Uterus (tissue), 2 donors: ENCODE measurements around the gene ORAI2.

Experiments used
- POLR2A ChIP-seq, 2 donors: fragments of 450-650 bp; IDR thresholded peaks; one replicate each; pipeline ENCODE4 v1.6.1; 2016; ENCODE audit warnings: antibody characterized with exemption in 2 of 2, mild to moderate bottlenecking in 1 of 2, moderate library complexity in 1 of 2
- TF ChIP-seq, protein P1 (sequence below), 4 experiments: fragments of 200-600 bp in 2 of 4; fragments of 450-650 bp in 2 of 4; sonication (generic) in 2 of 4; IDR thresholded peaks; one replicate each; pipeline ENCODE4 v1.5.1; 2016 to 2019; ENCODE audit warnings: antibody characterized with exemption in 4 of 4, mild to moderate bottlenecking in 2 of 4, moderate library complexity in 1 of 4

DNA sequence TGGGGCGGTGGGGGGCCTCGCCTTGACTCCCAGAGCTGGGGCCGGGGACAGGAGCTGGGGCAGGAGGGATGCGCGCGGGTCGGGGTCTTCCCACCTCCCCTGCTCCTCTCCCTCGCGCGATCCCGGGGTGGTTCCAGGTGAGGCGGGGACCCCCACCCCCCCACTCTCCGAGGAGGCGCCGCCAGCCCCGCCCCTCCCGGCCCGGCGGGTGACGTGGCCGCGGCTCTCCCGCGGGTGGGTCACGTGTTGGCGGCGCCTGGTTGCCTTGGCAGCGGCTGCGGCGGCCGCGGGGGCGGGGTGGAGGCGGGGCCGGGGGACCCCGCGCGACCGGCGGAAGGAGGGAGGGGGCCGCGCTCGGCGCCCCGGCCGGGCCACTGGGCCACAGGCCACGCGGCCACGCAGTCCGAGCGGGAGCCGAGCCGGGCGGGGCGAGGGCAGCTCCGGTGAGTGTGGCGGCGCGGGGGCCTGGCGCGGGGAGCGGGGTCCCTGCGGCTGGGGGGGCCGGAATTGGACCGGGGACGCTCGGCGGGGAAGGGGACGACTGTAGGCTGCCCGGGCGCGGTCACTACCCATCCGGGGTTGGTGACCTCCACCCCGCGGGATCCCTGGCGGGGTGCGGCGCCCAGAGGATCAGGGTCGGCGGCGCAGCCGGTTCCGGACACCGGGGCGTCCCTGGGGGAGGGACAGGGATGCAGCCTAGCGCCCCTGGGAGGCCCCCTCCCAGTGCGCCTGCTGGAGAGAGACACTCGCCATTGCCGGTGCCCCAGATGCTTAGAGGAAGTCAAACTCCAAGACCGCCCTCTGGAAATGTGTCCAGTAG, at the start of gene ORAI2:
- peak in 1 of 2 donors; percentile 43 for TF ChIP-seq POLR2A (IDR thresholded peaks at IDR 0.05)
- TF ChIP-seq, protein P1, sequence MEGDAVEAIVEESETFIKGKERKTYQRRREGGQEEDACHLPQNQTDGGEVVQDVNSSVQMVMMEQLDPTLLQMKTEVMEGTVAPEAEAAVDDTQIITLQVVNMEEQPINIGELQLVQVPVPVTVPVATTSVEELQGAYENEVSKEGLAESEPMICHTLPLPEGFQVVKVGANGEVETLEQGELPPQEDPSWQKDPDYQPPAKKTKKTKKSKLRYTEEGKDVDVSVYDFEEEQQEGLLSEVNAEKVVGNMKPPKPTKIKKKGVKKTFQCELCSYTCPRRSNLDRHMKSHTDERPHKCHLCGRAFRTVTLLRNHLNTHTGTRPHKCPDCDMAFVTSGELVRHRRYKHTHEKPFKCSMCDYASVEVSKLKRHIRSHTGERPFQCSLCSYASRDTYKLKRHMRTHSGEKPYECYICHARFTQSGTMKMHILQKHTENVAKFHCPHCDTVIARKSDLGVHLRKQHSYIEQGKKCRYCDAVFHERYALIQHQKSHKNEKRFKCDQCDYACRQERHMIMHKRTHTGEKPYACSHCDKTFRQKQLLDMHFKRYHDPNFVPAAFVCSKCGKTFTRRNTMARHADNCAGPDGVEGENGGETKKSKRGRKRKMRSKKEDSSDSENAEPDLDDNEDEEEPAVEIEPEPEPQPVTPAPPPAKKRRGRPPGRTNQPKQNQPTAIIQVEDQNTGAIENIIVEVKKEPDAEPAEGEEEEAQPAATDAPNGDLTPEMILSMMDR (IDR thresholded peaks at IDR 0.05) = peak in 1 of 4 experiments; percentile 12
